ENCODE measurements around the gene TUFT1.

The TUFT1 gene

GRCh38 chr1:151511636-151512215 lies 28.4 kb upstream of the TUFT1 start:
- DNase-seq (ENCODE audit: low spot score), result no peak
- Histone ChIP-seq H3K4me3 (peak overlapping the region; percentile 93), H3K27ac (peak overlapping the region in 1 of 2 donors; percentile 76)
- no peak for TF ChIP-seq CTCF (IDR thresholded peaks at IDR 0.05)

- Histone ChIP-seq H3K4me3 (no peak overlapping the region), H3K27ac (no peak overlapping the region)
- no peak for TF ChIP-seq CTCF (IDR thresholded peaks at IDR 0.05)
- DNase-seq (ENCODE audit: low spot score), result no peak
These were observed 27.8 kb upstream of the TUFT1 start for GRCh38 chr1:151512326-151512725.

- Histone ChIP-seq H3K27ac (no peak overlapping the region), H3K4me3 (no peak overlapping the region)
- TF ChIP-seq CTCF (IDR thresholded peaks at IDR 0.05), result no peak
- no peak for DNase-seq (ENCODE audit: low spot score)
These were observed 27.1 kb upstream of the TUFT1 start for GRCh38 chr1:151512801-151513625.

GRCh38 chr1:151513626-151514121 lies 26.4 kb upstream of the TUFT1 start:
- DNase-seq (ENCODE audit: low spot score), result no peak
- H3K4me3 ChIP-seq, result no peak overlapping the region
- TF ChIP-seq CTCF (IDR thresholded peaks at IDR 0.05), result no peak
- H3K27ac ChIP-seq, result no peak overlapping the region

- no peak for TF ChIP-seq CTCF (IDR thresholded peaks at IDR 0.05)
- H3K27ac ChIP-seq, result no peak overlapping the region
- DNase-seq (ENCODE audit: low spot score), result no peak
- no peak overlapping the region for H3K4me3 ChIP-seq
These were observed 25.7 kb upstream of the TUFT1 start for GRCh38 chr1:151514366-151514765.

- no peak overlapping the region for H3K4me3 ChIP-seq
- no peak for TF ChIP-seq CTCF (IDR thresholded peaks at IDR 0.05)
- DNase-seq (ENCODE audit: low spot score), result no peak
- no peak overlapping the region for H3K27ac ChIP-seq
These were observed 24.8 kb upstream of the TUFT1 start for GRCh38 chr1:151515265-151515664.
